Endothelial cell of umbilical vein (primary cell): Measurements from ENCODE around the gene GRIK1. TPM values are rescaled to one million over a fixed set of nuclear protein-coding genes. Genes with fewer than 3 reads are reported as not detected.

Experiments used
- BruUV-seq: library from RNA; stranded (reverse); fragments of 400-500 nt; replicated peaks from 2 replicates; lab custom pipeline; 2021; lab: Mats Ljungman, UMichigan
- CTCF ChIA-PET: fragments of 300-600, 350-600 bp; sonication (Branson Sonifier 250); formaldehyde crosslinking; loops from one replicate; lab custom pipeline; 2021; ENCODE audit warnings: antibody characterized with exemption, inconsistent platforms; lab: Charles Lee
- POLR2A ChIA-PET: fragments of 300-600, 350-600 bp; sonication (Branson Sonifier 250); formaldehyde crosslinking; loops from one replicate; lab custom pipeline; 2021; ENCODE audit warnings: antibody characterized with exemption, inconsistent platforms; lab: Charles Lee
- DNase-seq: peaks from one replicate; pipeline ENCODE4 v3.0.0-alpha.2; 2011; ENCODE audit warnings: low read depth, low spot score
- FAIRE-seq: peaks from 2 replicates; lab custom pipeline; 2011; peaks lifted over from hg19 to GRCh38; lab: Jason Lieb, UNC
- H2AFZ ChIP-seq: 2 replicates; pipeline ENCODE4 v1.6.0; 2012; ENCODE audit warnings: low read depth, low read length, control low read depth, inconsistent platforms
- H3K27ac ChIP-seq: 2 replicates; pipeline ENCODE4 v1.5.1; 2011; ENCODE audit warnings: low read depth, mild to moderate bottlenecking, control low read depth, low read length, moderate library complexity; ENCODE audit not compliant: insufficient read depth
- H3K27me3 ChIP-seq, 2 experiments: 2 replicates each; pipeline versions ENCODE4 v1.6.0 to v1.6.1; 2011; ENCODE audit warnings: low read length in 2 of 2, mixed read lengths in 1 of 2; ENCODE audit not compliant: control insufficient read depth in 2 of 2, insufficient read depth in 2 of 2
- H3K36me3 ChIP-seq, 2 experiments: 2 replicates in 1 of 2; 3 replicates in 1 of 2; pipeline ENCODE4 v1.5.1; 2011; ENCODE audit warnings: low read length in 2 of 2, mild to moderate bottlenecking in 1 of 2, moderate library complexity in 1 of 2; ENCODE audit not compliant: control insufficient read depth in 2 of 2, insufficient read depth in 2 of 2; ENCODE audit errors: extremely low read depth in 1 of 2
- H3K4me1 ChIP-seq: 3 replicates; pipeline ENCODE4 v1.5.1; 2011; ENCODE audit warnings: mild to moderate bottlenecking, low read length; ENCODE audit not compliant: control insufficient read depth, insufficient read depth; ENCODE audit errors: extremely low read depth
- H3K4me2 ChIP-seq: 2 replicates; pipeline ENCODE4 v1.6.1; 2011; ENCODE audit warnings: low read length, control low read depth, mixed read lengths; ENCODE audit not compliant: insufficient read depth
- H3K4me3 ChIP-seq, 3 experiments: fragments of 200-600 bp in 1 of 3; sonication (generic), shearing (Covaris generic) in 1 of 3; replicated peaks in 1 of 3; 2 replicates each; pipeline ENCODE4 v1.5.1; 2011 to 2016; ENCODE audit warnings: control low read depth in 3 of 3, low read length in 3 of 3, mild to moderate bottlenecking in 2 of 3, inconsistent platforms in 1 of 3, low read depth in 1 of 3, moderate library complexity in 1 of 3; ENCODE audit not compliant: insufficient read depth in 1 of 3
- H3K79me2 ChIP-seq: 2 replicates; pipeline ENCODE4 v1.6.0; 2012; ENCODE audit warnings: low read length, inconsistent platforms; ENCODE audit not compliant: control insufficient read depth, insufficient read depth
- H3K9ac ChIP-seq: replicated peaks from 2 replicates; pipeline ENCODE3; 2011; ENCODE audit warnings: low read length, control low read depth; ENCODE audit not compliant: insufficient read depth; ENCODE audit errors: extremely low read depth
- H3K9me1 ChIP-seq: replicated peaks from 3 replicates; pipeline ENCODE4 v1.6.0; 2011; ENCODE audit warnings: mild to moderate bottlenecking, low read length; ENCODE audit not compliant: control insufficient read depth, insufficient read depth; ENCODE audit errors: extremely low read depth
- H3K9me3 ChIP-seq: replicated peaks from 2 replicates; pipeline ENCODE4 v1.5.1; 2012; ENCODE audit warnings: low read length, inconsistent platforms; ENCODE audit not compliant: control insufficient read depth, insufficient read depth
- H4K20me1 ChIP-seq: replicated peaks from 2 replicates; pipeline ENCODE3; 2011; ENCODE audit warnings: mild to moderate bottlenecking, low read length; ENCODE audit not compliant: control insufficient read depth, insufficient read depth; ENCODE audit errors: extremely low read depth
- CTCF ChIP-seq, 2 donors: IDR thresholded peaks; 1 replicate in 1 of 2; 2 replicates in 1 of 2; pipeline ENCODE4 v1.5.1; 2011; ENCODE audit warnings: low read length in 2 of 2, mild to moderate bottlenecking in 2 of 2, moderate library complexity in 2 of 2, control low read depth in 1 of 2, inconsistent platforms in 1 of 2, low read depth in 1 of 2; ENCODE audit not compliant: insufficient read depth in 1 of 2; ENCODE audit errors: extremely low read depth in 1 of 2
- EZH2 ChIP-seq: IDR thresholded peaks from 2 replicates; pipeline ENCODE4 v1.6.1; 2012; ENCODE audit warnings: borderline replicate concordance, low read depth, mild to moderate bottlenecking, moderate library complexity, low read length, inconsistent platforms; ENCODE audit not compliant: severe bottlenecking
- FOS ChIP-seq: IDR thresholded peaks from 2 replicates; pipeline ENCODE4 v1.6.1; 2011; ENCODE audit warnings: mild to moderate bottlenecking, low read length, moderate library complexity, borderline replicate concordance; ENCODE audit not compliant: insufficient read depth
- GATA2 ChIP-seq: IDR thresholded peaks from 2 replicates; pipeline ENCODE4 v1.7.0; 2011; ENCODE audit warnings: low read depth, mild to moderate bottlenecking, moderate library complexity, mixed read lengths, low read length; ENCODE audit not compliant: insufficient read length, insufficient read depth
- JUN ChIP-seq: IDR thresholded peaks from 2 replicates; pipeline ENCODE4 v1.6.1; 2011; ENCODE audit warnings: borderline replicate concordance, low read depth; ENCODE audit not compliant: insufficient read length, insufficient read depth
- MAX ChIP-seq: IDR thresholded peaks from 2 replicates; pipeline ENCODE4 v1.6.1; 2011; ENCODE audit not compliant: insufficient read depth, insufficient read length
- MYC ChIP-seq: IDR thresholded peaks from one replicate; pipeline ENCODE4 v1.6.1; 2011; ENCODE audit warnings: mild to moderate bottlenecking, low read depth, low read length
- POLR2A ChIP-seq: IDR thresholded peaks from 2 replicates; pipeline ENCODE4 v1.6.1; 2012; ENCODE audit warnings: low read depth, mild to moderate bottlenecking, control low read depth, low read length
- POLR2AphosphoS5 ChIP-seq: IDR thresholded peaks from 2 replicates; pipeline ENCODE4 v1.6.1; 2012; ENCODE audit warnings: low read depth, mild to moderate bottlenecking, control low read depth, low read length, moderate library complexity; ENCODE audit not compliant: insufficient read depth
- dilution Hi-C: fragments of 300-500 bp; cut with MboI; formaldehyde crosslinking; loops from one replicate; pipeline ENCODE4 v1.15.0; 2019; ENCODE audit warnings: low sequenced_read_pairs; ENCODE audit not compliant: extremely low pct_ligation_motif_present
- intact Hi-C: fragments of 100-400 bp; cut with micrococcal nuclease; formaldehyde crosslinking; loops from one replicate; pipeline ENCODE4 v1.10.0; 2022
- polyA plus RNA-seq, 4 experiments: library from polyadenylated mRNA; depleted of rRNA in 3 of 4; stranded (reverse) in 3 of 4; unstranded in 1 of 4; fragments of >200 nt; gene quantifications; 2 replicates each; pipeline versions ENCODE4 v1.2.1 to v1.2.3, GENCODE V29; 2011 to 2012; ENCODE audit warnings: missing spikeins in 1 of 4
- total RNA-seq: library from RNA; stranded (reverse); gene quantifications from 2 replicates; pipeline ENCODE4 v1.2.3, GENCODE V29; 2021

Gene GRIK1
- total and polyA plus RNA-seq, 2 donors (not counting 3 experiments of a cell fraction or from before 2014, with no cell fraction given): not detected

- Histone ChIP-seq H3K4me2 (no peak overlapping the region), H3K9me1 (no peaks in the 10 kb centered on the region), H3K4me3 (no peak overlapping the region), H3K27ac (no peak overlapping the region), H3K9me3 (no peaks in the 10 kb centered on the region), H3K9ac (no peak overlapping the region), H4K20me1 (no peaks in the 10 kb centered on the region), H2AFZ (no peak overlapping the region), H3K27me3 (peaks cover 0 to 2% of the 10 kb centered on the region in 2 experiments), H3K36me3 (no peaks in the 10 kb centered on the region), H3K79me2 (no peaks in the 10 kb centered on the region), H3K4me1 (peaks cover 7% of the 10 kb centered on the region)
- dilution Hi-C loops: no loop called here
- intact Hi-C loops: no loop called here
- TF ChIP-seq GATA2: no peak
- no peak for TF ChIP-seq MAX
- no peak for TF ChIP-seq EZH2
- no peak for TF ChIP-seq POLR2AphosphoS5
- TF ChIP-seq JUN: no peak
- no peak for TF ChIP-seq MYC
- DNase-seq (no peak), FAIRE-seq (no peak)
- CTCF ChIA-PET: no interaction called here
- POLR2A ChIA-PET: no interaction called here
- no TSS peak for BruUV-seq
Measured at GRCh38 chr21:29669416-29669815, 270.4 kb downstream of the GRIK1 start.

GRCh38 chr21:29667651-29668050, 272.1 kb downstream of the GRIK1 start:
- TF ChIP-seq MAX: no peak
- no peak for TF ChIP-seq EZH2
- no peak for TF ChIP-seq POLR2A
- TF ChIP-seq POLR2AphosphoS5: no peak
- TF ChIP-seq GATA2: no peak
- TF ChIP-seq MYC: no peak
- no peak for TF ChIP-seq JUN
- TF ChIP-seq CTCF (IDR thresholded peaks at IDR 0.05; ENCODE audit: extremely low read depth in 1 of 2, insufficient read depth in 1 of 2, low read depth in 1 of 2, low read length in 2 of 2): no peak
- TF ChIP-seq FOS: no peak
- CTCF ChIA-PET: interaction anchor here (0.7 kb wide), 1 partner anchor 10 kb away, joined by 3 read pairs; no protein-coding TSS in a partner anchor

More at GRCh38 chr21:29667651-29668050, 272.1 kb downstream of the GRIK1 start:
- H4K20me1 ChIP-seq: no peaks in the 10 kb centered on the region
- no peaks in the 10 kb centered on the region for H3K9me1 ChIP-seq
- H3K27me3 ChIP-seq: peaks cover 0 to 2% of the 10 kb centered on the region in 2 experiments
- DNase-seq (no peak), FAIRE-seq (no peak)
- peaks cover 12% of the 10 kb centered on the region for H3K4me1 ChIP-seq
- no peak overlapping the region for H3K4me2 ChIP-seq
- no peak overlapping the region for H3K4me3 ChIP-seq
- H2AFZ ChIP-seq: no peak overlapping the region
- H3K79me2 ChIP-seq: no peaks in the 10 kb centered on the region
- dilution Hi-C loops: no loop called here
- no peaks in the 10 kb centered on the region for H3K9me3 ChIP-seq
- H3K9ac ChIP-seq: no peak overlapping the region
- no peaks in the 10 kb centered on the region for H3K36me3 ChIP-seq
- H3K27ac ChIP-seq: no peak overlapping the region
- POLR2A ChIA-PET: no interaction called here
- intact Hi-C loops: no loop called here
- BruUV-seq: no TSS peak
